Lower lobe of right lung (tissue), 2 donors: Measurements from ENCODE around the gene SMIM10L2A. TPM values are rescaled to one million over a fixed set of nuclear protein-coding genes. Genes with fewer than 3 reads are reported as not detected.

Source experiments
- ATAC-seq, 2 donors: fragments of 200-7000 bp; cut with Tn5 transposase; one replicate each; pipeline ENCODE4 v1.9.1; 2020 to 2022; ENCODE audit warnings: mild to moderate bottlenecking in 2 of 2, moderate library complexity in 2 of 2
- DNase-seq: peaks from one replicate; pipeline ENCODE4 v3.0.0-alpha.2; 2020
- H3K27ac ChIP-seq: fragments of 200-600 bp; one replicate; pipeline ENCODE4 v1.8.0; 2022
- H3K27me3 ChIP-seq: fragments of 200-600 bp; one replicate; pipeline ENCODE4 v1.8.0; 2022; ENCODE audit warnings: low read depth
- H3K36me3 ChIP-seq: fragments of 200-600 bp; one replicate; pipeline ENCODE4 v1.8.0; 2022; ENCODE audit warnings: mild to moderate bottlenecking
- H3K4me1 ChIP-seq: fragments of 200-600 bp; one replicate; pipeline ENCODE4 v1.8.0; 2022
- H3K4me3 ChIP-seq: fragments of 200-600 bp; one replicate; pipeline ENCODE4 v1.8.0; 2022; ENCODE audit warnings: mild to moderate bottlenecking
- H3K9me3 ChIP-seq: fragments of 200-600 bp; one replicate; pipeline ENCODE4 v1.8.0; 2022
- intact Hi-C: fragments of 100-400 bp; cut with DNase I; formaldehyde crosslinking; loops from one replicate; pipeline ENCODE4 v1.11.0; 2022
- total RNA-seq: library from RNA; stranded (reverse); fragmentation: NEBNext Ultra II Directional; extraction: Animal tissue kit (Norgen Biotek cat#: 25700); gene quantifications from one replicate; pipeline ENCODE4 v1.2.1, GENCODE V29; 2021
- TF ChIP-seq, protein P1 (sequence below): fragments of 200-600 bp; IDR thresholded peaks from one replicate; pipeline ENCODE4 v1.8.0; 2022; ENCODE audit warnings: antibody characterized with exemption, mild to moderate bottlenecking
- donor health status: DM: no; HTN: yes; CAD: no; lungs with severe emphysema.

The SMIM10L2A gene
- total RNA-seq, 1 donor from 2014 or later: 1.7 TPM

DNA sequence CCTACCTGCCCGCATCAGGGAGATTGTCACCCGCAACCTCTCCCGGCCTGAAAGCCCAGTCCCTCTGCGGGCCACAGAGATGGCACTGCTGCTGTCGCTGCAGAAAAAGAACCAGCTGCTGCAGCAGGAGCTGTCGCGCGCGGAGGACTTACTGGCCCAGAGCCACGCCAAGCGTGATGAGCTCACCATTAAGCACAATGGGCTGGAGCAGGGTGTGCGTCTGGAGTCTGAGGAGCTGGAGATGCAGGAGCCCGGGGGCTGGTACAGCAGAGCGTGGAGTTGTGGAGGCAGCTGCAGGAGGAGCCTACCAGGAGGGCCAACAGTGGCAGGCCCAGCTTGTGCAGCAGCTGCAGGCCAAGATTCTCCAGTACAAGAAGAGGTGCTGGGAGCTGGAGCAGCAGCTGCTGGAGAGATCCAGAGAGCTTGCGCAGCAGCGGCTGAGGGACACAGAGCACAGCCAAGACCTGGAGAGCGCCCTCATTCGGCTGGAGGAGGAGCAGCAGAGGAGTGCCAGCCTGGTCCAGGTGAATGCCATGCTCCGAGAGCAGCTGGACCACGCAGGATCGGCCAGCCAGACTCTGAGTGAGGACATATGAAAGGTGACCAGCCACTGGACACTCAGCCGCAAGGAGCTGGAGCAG, 11.3 kb downstream of the SMIM10L2A start:
- H3K9me3 ChIP-seq: no peaks in the 10 kb centered on the region
- TF ChIP-seq, protein P1, sequence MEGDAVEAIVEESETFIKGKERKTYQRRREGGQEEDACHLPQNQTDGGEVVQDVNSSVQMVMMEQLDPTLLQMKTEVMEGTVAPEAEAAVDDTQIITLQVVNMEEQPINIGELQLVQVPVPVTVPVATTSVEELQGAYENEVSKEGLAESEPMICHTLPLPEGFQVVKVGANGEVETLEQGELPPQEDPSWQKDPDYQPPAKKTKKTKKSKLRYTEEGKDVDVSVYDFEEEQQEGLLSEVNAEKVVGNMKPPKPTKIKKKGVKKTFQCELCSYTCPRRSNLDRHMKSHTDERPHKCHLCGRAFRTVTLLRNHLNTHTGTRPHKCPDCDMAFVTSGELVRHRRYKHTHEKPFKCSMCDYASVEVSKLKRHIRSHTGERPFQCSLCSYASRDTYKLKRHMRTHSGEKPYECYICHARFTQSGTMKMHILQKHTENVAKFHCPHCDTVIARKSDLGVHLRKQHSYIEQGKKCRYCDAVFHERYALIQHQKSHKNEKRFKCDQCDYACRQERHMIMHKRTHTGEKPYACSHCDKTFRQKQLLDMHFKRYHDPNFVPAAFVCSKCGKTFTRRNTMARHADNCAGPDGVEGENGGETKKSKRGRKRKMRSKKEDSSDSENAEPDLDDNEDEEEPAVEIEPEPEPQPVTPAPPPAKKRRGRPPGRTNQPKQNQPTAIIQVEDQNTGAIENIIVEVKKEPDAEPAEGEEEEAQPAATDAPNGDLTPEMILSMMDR: no peak
- no peak overlapping the region for H3K4me3 ChIP-seq
- ATAC-seq (no peak), DNase-seq (no peak)
- H3K27me3 ChIP-seq: no peaks in the 10 kb centered on the region
- H3K36me3 ChIP-seq: no peaks in the 10 kb centered on the region
- intact Hi-C loops: no loop called here
- H3K4me1 ChIP-seq: no peaks in the 10 kb centered on the region
- H3K27ac ChIP-seq: no peak overlapping the region

DNA sequence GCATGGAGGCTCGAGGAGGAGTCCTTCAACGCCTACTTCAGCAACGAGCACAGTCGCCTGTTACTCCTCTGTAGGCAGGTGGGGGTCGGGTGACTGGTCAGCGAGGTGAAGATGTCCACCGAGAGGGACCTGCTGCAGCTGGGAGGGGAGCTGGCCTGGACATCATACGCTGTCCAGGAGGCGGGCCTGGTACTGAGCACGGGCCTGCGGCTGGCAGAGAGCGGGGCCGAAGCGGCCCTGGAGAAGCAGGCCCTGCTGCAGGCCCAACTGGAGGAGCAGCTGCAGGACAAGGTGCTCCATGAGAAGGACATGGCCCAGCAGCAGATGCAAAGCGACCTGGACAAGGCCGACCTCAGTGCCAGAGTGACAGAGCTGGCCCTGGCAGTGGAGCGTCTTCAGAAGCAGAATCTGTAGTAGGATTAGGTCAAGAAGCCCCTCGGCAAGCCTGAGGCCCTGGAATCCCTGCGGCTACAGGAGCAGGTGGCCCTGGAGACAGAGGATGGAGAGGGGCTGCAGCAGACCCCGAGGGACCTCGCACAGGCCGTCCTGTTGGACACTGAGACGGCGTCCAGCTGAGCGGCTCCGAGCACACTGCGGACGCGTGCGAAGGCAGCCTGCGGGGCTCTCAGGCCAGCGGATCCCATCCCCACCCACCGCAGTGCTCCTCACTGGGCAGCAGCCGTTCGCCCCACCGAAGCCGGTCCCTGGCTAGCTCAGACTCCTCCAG, 11.9 kb downstream of the SMIM10L2A start:
- ATAC-seq (peak in 1 of 2 donors; percentile 15), DNase-seq (no peak)
- TF ChIP-seq, protein P1: no peak
- no peaks in the 10 kb centered on the region for H3K4me1 ChIP-seq
- H3K27me3 ChIP-seq: no peaks in the 10 kb centered on the region
- no peaks in the 10 kb centered on the region for H3K9me3 ChIP-seq
- intact Hi-C loops: no loop called here
- H3K36me3 ChIP-seq: no peaks in the 10 kb centered on the region
- no peak overlapping the region for H3K4me3 ChIP-seq
- no peak overlapping the region for H3K27ac ChIP-seq

DNA sequence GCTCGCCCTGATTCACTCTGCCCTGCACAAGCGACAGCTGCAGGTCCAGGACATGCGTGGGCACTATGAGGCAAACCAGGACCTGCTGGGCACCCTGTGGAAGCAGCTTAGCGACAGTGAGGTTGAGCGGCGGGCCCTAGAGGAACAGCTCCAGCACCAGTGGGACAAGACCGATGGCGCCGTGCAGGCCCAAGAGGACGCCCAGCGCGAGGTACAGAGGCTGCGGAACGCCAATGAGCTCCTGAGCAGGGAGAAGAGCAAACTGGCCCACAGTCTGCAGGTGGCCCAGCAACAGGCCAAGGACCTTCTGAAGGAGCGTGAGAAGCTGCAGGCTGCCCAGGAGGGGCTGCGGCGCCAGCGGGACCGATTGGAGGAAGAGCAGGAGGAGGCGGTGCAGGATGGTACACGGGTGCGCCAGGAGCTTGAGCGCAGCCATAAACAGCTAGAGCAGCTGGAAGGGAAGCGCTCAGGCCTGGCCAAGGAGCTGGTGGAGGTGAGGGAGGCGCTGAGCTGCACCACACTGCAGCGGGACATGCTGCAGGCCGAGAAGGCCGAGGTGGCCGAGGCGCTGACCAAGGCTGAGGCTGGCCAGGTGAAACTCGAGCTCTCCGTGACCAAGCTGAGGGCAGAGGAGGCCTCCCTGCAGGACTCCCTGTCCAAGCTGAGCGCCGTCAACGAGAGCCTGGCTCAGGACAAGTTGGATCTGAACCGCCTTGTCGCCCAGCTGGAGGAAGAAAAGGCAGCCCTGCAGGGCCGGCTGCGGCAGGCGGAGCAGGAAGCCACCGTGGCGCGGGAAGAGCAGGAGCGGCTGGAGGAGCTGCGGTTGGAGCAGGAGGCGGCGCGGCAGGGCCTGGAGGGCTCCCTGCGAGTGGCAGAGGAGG, 12.8 kb downstream of the SMIM10L2A start:
- H3K4me1 ChIP-seq: no peaks in the 10 kb centered on the region
- DNase-seq (no peak), ATAC-seq (peak in 1 of 2 donors; percentile 28)

DNA sequence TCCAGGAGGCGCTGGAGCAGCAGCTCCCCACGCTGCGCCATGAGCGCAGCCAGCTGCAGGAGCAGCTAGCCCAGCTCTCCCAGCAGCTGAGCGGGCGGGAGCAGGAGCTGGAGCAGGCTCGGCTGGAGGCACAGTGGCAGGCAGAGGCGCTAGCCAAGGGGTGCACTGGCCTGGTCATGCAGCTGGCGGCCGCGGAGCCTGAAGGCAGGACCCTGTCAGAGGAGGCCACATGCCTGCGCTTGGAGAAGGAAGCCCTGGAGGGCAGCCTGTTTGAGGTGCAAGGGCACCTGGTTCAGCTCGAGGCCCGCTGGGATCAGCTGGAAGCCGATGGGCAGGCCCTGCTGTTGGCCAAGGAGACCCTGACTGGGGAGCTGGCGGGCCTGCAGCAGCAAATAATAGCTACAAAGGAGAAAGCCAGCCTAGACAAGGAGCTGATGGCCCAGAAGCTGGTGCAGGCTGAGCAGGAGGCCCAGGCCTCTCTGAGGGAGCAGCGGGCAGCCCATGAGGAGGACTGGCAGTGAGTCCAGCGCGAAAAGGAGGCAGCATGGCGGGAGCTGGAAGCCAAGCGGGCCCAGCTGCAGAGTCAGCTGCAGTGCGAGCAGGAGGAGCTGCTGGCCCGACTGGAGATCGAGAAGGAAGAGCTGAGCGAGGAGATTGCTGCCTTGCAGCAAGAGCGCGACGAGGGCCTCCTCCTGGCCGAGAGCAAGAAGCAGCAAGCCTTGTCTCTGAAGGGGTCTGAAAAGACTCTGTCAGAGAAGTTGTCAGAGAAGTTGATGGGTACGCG, 13.6 kb downstream of the SMIM10L2A start:
- H3K4me1 ChIP-seq: no peaks in the 10 kb centered on the region
- TF ChIP-seq, protein P1: no peak
- no peak overlapping the region for H3K4me3 ChIP-seq
- ATAC-seq (no peak), DNase-seq (no peak)
- H3K36me3 ChIP-seq: no peaks in the 10 kb centered on the region
- H3K9me3 ChIP-seq: no peaks in the 10 kb centered on the region
- no peaks in the 10 kb centered on the region for H3K27me3 ChIP-seq
- H3K27ac ChIP-seq: no peak overlapping the region
- intact Hi-C loops: no loop called here

More for the DNA sequence above, 12.8 kb downstream of the SMIM10L2A start:
- H3K9me3 ChIP-seq: no peaks in the 10 kb centered on the region
- no peaks in the 10 kb centered on the region for H3K27me3 ChIP-seq
- no peak overlapping the region for H3K4me3 ChIP-seq
- H3K36me3 ChIP-seq: no peaks in the 10 kb centered on the region
- intact Hi-C loops: no loop called here
- no peak overlapping the region for H3K27ac ChIP-seq
- TF ChIP-seq, protein P1: no peak

DNA sequence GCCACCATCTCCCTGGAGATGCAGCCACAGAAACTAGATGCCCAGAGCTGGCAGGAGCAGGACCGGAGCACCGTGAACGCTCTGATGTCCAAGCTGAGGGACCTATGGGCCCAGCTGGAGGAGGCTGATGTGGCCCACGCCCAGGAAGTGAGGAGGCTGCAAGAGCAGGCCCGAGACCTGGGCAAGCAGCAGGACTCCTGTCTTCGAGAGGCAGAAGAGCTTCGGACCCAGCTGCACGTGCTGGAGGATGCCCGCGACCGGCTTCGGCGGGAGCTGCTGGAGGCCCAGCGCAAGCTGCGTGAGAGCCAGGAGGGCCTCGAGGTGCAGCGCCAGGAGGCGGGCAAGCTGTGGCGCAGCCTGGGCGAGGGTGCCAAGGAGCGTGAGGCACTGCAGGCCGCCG, 14.2 kb downstream of the SMIM10L2A start:
- TF ChIP-seq, protein P1: no peak
- intact Hi-C loops: no loop called here
- Histone ChIP-seq H3K4me1 (no peaks in the 10 kb centered on the region), H3K9me3 (no peaks in the 10 kb centered on the region), H3K27ac (no peak overlapping the region), H3K27me3 (no peaks in the 10 kb centered on the region), H3K4me3 (no peak overlapping the region), H3K36me3 (no peaks in the 10 kb centered on the region)
- ATAC-seq (no peak), DNase-seq (no peak)
